GM12878 (cell line): ENCODE results near the gene LRRC63. TPM values are rescaled to one million over a fixed set of nuclear protein-coding genes. Genes with fewer than 3 reads are reported as not detected.

Source experiments
- JUNB ChIP-seq: IDR thresholded peaks from 2 replicates; pipeline ENCODE4 v1.6.1; 2016; ENCODE audit warnings: antibody characterized with exemption, mild to moderate bottlenecking
- MTA2 ChIP-seq: fragments of 450-650 bp; IDR thresholded peaks from 2 replicates; pipeline ENCODE4 v1.6.1; 2016; ENCODE audit warnings: low read depth, mild to moderate bottlenecking, moderate library complexity
- NR2C1 ChIP-seq: fragments of 450-650 bp; IDR thresholded peaks from 2 replicates; pipeline ENCODE4 v1.6.1; 2017; ENCODE audit warnings: antibody characterized with exemption, mild to moderate bottlenecking, moderate library complexity
- POLR2A ChIP-seq: IDR thresholded peaks from 2 replicates; pipeline ENCODE4 v1.6.1; 2011; ENCODE audit warnings: low read depth, mild to moderate bottlenecking, low read length
- RCOR1 ChIP-seq: conservative IDR thresholded peaks from 2 replicates; pipeline ENCODE4 v1.6.1; 2012; ENCODE audit warnings: low read depth, low read length, improper control_type of control experiment
- RELB ChIP-seq: fragments of 450-650 bp; IDR thresholded peaks from 2 replicates; pipeline ENCODE4 v1.6.1; 2017; ENCODE audit warnings: low read depth, mild to moderate bottlenecking, moderate library complexity
- TAF1 ChIP-seq: IDR thresholded peaks from 2 replicates; pipeline ENCODE4 v1.6.1; 2011; ENCODE audit warnings: mild to moderate bottlenecking, low read depth, low read length, borderline replicate concordance
- ZBED1 ChIP-seq: IDR thresholded peaks from 2 replicates; pipeline ENCODE4 v1.6.1; 2016; ENCODE audit warnings: borderline replicate concordance
- ZBTB11 ChIP-seq: fragments of 450-650 bp; formaldehyde crosslinking; IDR thresholded peaks from 2 replicates; pipeline ENCODE4 v1.5.0; 2022; ENCODE audit warnings: mild to moderate bottlenecking, missing genetic modification characterization
- polyA plus RNA-seq, 11 experiments: library from polyadenylated mRNA; depleted of rRNA in 4 of 11; unstranded in 6 of 11; stranded (reverse) in 5 of 11; fragments of >200 nt; fragmentation: Nextera tagmentation in 4 of 11; fragmentation: Illumina TruSeq in 1 of 11; extraction: Ambion mirVana in 4 of 11; extraction: Trizol in 1 of 11; gene quantifications; 1 replicate in 1 of 11; 2 replicates in 10 of 11; pipeline versions ENCODE4 v1.2.1 to v1.2.3, GENCODE V29; 2011 to 2016; ENCODE audit warnings: inconsistent platforms in 2 of 11, missing spikeins in 2 of 11, low read depth in 1 of 11
- total RNA-seq, 4 experiments: library from RNA; depleted of rRNA in 3 of 4; stranded (reverse); fragments of >200 nt in 3 of 4; fragmentation: Illumina TruSeq in 1 of 4; extraction: Trizol in 1 of 4; gene quantifications; 2 replicates each; pipeline versions ENCODE4 v1.2.1 to v1.2.3, GENCODE V29; 2013 to 2021
- TF ChIP-seq, protein P1 (sequence below): fragments of 150-350 bp; IDR thresholded peaks from 2 replicates; pipeline ENCODE4 v1.6.1; 2014; ENCODE audit warnings: mild to moderate bottlenecking, low read depth, low read length
- TF ChIP-seq, protein P2 (sequence below): fragments of 450-650 bp; IDR thresholded peaks from 2 replicates; pipeline ENCODE4 v1.6.1; 2017; ENCODE audit warnings: mild to moderate bottlenecking, moderate library complexity

Gene LRRC63
- total and polyA plus RNA-seq, 10 of the 15 experiments (the other 5 are each of a cell fraction or from before 2014, with no cell fraction given): 0.34 to 0.98 (median 0.76) TPM; not detected in 1

DNA sequence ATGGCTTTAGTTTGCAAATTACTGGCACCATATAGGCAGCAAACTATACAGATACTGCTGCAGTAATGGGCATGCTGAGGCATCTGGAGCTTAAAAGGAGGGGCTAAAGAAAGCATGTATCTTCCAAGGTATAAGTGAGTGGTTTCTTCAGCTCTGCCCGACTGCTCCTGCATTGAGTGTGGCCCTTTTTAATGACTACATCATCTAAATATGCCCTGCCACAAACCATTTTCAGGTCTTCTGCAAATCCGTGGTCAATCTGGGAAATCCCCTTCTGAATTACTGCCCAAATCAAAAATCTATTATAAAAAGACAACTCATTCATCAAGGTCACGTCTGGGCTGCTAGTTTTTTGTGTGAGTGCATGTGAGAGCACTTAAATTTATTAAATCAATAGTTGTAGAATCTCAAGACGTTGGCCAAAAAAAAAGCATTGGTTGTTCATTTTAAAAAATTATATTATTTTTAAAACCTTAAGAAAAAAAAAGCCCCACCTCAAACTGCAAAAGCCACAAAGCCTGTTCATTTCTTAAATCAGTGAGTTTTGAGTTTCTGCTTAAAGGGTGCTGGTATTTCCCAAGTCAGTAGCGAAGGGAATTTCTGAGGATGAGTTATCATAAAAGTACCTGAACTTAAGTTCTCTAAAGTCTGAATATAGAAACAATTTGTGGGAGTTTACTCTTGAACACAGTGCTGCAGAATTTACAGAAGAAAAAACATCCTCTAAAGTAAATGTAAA is 46.1 kb upstream of the LRRC63 start (continued):
- TF ChIP-seq ZBED1 (no peak; the same call in 1 of the 2 replicates), NR2C1 (no peak), ZBTB11 (CRISPR knock-in tag) (no peak), JUNB (peak; percentile 64), RCOR1 (no peak), RELB (peak; percentile 77), MTA2 (peak; percentile 91), POLR2A (0 out of 2 replicates have a peak, but pooled peaks have one; percentile 21), TAF1 (no peak)
- TF ChIP-seq, protein P1, sequence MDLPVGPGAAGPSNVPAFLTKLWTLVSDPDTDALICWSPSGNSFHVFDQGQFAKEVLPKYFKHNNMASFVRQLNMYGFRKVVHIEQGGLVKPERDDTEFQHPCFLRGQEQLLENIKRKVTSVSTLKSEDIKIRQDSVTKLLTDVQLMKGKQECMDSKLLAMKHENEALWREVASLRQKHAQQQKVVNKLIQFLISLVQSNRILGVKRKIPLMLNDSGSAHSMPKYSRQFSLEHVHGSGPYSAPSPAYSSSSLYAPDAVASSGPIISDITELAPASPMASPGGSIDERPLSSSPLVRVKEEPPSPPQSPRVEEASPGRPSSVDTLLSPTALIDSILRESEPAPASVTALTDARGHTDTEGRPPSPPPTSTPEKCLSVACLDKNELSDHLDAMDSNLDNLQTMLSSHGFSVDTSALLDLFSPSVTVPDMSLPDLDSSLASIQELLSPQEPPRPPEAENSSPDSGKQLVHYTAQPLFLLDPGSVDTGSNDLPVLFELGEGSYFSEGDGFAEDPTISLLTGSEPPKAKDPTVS: no peak
- TF ChIP-seq, protein P2, sequence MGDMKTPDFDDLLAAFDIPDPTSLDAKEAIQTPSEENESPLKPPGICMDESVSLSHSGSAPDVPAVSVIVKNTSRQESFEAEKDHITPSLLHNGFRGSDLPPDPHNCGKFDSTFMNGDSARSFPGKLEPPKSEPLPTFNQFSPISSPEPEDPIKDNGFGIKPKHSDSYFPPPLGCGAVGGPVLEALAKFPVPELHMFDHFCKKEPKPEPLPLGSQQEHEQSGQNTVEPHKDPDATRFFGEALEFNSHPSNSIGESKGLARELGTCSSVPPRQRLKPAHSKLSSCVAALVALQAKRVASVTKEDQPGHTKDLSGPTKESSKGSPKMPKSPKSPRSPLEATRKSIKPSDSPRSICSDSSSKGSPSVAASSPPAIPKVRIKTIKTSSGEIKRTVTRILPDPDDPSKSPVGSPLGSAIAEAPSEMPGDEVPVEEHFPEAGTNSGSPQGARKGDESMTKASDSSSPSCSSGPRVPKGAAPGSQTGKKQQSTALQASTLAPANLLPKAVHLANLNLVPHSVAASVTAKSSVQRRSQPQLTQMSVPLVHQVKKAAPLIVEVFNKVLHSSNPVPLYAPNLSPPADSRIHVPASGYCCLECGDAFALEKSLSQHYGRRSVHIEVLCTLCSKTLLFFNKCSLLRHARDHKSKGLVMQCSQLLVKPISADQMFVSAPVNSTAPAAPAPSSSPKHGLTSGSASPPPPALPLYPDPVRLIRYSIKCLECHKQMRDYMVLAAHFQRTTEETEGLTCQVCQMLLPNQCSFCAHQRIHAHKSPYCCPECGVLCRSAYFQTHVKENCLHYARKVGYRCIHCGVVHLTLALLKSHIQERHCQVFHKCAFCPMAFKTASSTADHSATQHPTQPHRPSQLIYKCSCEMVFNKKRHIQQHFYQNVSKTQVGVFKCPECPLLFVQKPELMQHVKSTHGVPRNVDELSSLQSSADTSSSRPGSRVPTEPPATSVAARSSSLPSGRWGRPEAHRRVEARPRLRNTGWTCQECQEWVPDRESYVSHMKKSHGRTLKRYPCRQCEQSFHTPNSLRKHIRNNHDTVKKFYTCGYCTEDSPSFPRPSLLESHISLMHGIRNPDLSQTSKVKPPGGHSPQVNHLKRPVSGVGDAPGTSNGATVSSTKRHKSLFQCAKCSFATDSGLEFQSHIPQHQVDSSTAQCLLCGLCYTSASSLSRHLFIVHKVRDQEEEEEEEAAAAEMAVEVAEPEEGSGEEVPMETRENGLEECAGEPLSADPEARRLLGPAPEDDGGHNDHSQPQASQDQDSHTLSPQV: no peak
